SIG-M5 treated with dmso at 0.1 percent for 504 hours (cell line): ENCODE results near the gene CD180.
"Not testable (repeated sequence)": the region's sequence is repeated elsewhere in the genome, so short reads cannot be mapped to it uniquely, and the experiment has no call there.

ENCODE experiments used
- DNase-seq: peaks from one replicate; lab custom pipeline; 2025; ENCODE audit not compliant: unreplicated experiment; lab: John Stamatoyannopoulos, UW

The CD180 gene

GRCh38 chr5:67189931-67190330 is 6.7 kb downstream of the CD180 start:
- no peak for DNase-seq

GRCh38 chr5:67189079-67189354 is 7.6 kb downstream of the CD180 start:
- DNase-seq, result no peak

DNA sequence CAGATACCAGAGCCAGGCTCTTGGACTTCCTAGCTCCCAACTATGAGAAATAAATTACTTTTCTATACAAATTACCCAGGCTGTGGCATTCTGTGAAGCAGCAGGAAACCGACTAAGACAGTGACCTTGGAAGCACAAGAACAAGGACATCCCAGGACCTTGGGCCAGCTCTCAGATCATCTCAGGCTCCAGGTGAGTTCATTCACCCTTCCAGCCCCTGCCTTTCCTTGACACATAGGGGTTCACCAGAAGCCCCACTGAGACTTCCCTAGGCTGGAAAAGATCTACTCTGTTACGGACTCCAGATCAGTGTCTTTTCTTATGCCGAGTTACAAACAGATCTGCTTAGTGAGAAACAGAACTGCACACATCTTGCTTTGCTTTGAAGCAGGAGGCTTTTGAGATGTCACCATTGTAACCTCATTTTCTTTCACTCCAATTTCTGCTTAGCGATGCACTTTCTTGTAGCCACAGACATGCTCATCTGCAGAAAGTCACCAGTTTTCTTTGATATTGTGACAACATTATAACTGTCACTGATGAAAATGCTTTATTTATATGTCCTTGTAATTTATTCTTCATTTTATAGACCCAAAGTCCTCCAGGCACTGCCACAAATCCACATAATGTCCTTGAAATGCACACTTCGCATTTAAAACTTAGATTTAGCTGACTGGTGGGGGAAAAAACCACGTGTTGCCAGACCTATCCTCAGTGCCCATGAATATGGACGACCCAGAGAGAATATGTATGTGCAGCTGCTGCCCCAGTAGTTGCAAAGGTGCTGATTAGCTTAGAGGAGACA is 8.1 kb downstream of the CD180 start:
- DNase-seq, result no peak

- peak; percentile 77 for DNase-seq
Measured at GRCh38 chr5:67187006-67187715, 9.4 kb downstream of the CD180 start.

DNA sequence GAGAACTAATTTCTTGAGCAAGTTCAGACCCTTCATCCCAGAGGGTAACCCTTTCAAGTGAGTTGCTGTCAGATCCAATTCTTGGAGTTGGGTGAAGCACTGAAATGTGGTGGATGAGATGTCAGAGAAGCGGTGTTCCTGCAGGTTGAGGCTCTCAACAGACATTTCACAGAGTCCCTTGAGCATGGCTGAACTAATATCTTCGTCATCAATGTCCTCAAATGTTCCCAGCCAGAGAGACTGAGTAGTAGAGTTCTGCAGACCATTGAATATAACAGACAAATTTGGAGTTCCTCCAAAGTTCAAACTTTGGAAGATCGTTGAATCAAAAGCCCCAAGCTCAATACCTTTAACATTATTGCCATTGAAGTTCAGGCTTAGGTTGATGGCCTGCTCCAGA is 12.7 kb downstream of the CD180 start:
- no peak for DNase-seq

DNA sequence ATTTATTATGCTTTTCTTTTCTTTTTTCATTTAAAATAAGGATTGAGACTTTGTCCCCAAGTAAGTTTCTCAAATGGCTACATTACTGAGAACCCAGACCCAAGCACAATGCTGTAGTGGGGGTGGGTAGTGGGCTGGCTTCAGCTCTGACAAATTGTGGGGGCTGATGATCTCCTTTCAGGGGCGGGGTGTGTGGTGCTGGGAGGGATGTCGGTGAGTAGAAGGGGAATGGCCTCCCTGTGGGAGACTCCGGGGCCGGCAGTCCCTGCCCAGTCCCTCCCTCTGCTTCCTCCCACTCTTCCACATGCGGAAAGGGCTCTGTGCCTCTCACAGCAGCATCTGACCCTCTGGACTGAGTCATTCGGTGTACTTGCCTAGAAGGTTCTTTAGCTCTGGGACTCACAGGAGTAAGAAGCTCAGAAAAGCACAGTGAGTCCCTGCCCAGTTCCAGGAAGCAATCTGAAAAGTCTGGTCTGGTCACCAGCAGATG is 14.3 kb downstream of the CD180 start:
- no peak for DNase-seq

DNA sequence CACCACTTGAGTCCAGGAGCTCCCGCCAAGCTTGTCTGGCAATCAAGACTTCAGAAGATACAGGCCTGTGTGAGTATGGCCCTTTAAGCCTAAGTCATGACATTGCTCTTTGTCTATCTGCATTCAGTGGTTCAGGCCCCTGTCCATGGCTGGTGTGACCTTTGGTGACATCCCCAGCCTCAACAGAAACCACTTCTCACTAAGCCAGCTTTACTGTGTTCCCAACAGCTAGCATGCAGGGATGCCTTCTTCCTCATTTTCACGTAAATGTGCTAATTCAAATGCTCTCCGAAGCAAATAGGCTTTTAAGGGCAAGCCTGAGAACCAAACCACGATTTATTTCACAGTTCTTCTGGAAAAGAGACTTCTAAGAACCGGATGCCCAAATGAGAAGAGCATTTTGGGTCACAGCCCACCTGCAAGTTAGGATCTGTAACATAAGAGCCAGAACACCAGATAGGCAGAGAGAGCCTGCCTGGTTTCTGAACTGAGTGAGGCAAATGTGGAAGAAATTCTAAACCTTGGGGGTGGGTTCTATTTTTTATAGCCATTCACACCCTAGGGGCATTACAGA is 14.9 kb downstream of the CD180 start:
- DNase-seq, result peak; percentile 55

DNA sequence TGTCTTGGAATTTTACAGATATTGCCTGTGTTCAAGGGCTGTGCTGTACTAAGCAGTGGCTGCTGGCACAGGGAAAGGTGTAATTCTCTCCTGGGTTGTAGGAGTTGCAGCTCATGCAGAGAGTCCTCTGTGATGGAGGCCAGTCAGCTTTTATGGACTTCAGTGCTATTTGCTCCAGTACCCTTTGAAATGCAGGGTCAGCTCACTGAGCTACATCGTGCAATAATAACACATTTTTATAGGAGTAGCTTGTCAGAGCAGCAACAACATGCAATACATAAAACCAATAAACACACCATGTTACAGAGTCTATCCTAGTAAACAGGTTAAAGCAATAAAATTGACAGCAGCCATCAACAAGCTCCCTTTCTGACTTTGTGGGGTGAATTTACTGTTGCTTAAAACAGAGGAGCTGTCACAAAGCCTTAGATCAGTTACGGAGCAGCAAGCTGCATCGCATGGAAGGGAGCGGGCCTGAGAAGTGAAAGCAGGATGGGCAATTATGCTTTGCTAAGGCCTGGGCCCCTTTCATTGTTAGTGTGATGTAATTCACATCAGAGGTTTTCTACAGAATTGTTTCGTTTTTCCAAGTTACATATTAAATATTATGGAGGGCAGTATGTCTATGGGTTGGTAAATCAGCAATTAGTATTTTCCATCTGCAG is 16.8 kb downstream of the CD180 start:
- DNase-seq, result no peak

DNA sequence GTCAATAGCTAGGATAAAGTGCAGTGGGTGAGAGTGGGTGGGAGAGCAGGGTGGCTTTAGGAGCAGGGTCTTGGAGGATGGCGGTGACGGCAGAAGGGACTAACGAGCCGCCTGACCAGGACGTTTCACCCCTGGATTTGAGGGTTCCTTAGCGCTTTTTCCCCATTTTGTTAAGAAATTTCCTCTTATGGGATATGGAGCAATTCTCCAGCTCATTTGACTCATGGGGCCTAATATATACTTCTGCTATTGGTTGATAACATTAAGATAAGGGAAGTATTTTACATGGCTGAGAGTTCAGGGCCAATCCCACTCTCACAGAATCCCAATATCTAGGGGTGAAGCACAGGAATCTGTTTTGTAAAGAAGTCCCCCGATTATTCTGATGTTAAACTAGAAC is 17.6 kb downstream of the CD180 start:
- DNase-seq, result no peak

DNA sequence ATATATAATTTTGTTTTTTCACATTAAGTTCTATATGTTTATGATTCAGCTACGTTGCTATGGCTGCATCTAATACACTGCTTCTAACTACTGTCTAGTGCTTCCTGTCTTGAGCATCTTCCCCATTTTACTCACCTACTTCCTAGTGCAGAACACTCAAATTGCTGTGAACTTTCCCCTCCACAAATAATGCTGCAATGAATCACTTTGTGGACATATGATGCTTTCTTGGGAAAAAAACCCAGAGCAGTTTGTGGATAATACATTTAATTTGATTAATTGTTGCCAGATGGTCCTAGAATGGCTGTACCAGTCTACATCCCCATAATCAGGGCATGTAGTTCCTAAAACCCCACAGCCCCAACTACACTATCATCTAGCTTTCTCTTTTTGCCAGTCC is 18.5 kb downstream of the CD180 start:
- DNase-seq, result no peak

DNA sequence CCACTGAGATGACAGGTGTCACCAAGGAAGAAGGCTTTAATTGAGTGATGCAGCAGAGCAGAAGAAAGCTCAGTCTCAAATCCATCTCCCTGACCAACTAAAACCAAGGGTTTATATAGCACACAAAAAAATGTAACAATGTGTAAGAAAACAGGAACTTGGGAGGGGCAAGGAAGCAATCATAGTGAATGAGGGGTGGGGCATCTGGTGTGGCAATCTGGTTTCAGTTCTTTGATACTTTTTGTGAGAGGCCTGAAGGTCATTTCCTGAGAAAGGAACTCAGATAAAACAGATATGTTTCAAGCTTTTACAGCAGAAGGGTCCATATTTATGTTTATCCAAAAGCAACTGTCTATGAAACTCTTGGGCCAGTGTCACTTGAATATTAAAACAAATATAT is 19.7 kb downstream of the CD180 start:
- DNase-seq, result no peak

DNA sequence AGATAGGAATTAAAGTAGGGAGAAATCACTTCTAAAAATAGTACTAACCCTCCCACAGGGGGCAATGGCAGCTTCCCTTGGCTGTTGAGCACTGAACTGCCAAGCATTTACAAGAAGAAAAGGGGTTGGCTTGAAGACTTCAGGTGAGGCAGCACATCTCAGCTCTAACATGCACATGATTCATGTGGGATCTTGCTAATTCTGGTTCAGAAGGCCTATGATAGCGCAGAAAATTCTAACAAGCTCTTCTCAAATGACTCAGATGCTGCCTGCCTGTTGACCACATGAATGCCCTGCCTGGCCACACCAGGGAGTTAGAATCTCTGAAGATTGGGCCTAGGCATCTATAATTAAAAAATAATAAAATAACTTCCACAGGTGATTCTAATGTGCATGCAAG is 22.6 kb downstream of the CD180 start:
- no peak for DNase-seq

DNA sequence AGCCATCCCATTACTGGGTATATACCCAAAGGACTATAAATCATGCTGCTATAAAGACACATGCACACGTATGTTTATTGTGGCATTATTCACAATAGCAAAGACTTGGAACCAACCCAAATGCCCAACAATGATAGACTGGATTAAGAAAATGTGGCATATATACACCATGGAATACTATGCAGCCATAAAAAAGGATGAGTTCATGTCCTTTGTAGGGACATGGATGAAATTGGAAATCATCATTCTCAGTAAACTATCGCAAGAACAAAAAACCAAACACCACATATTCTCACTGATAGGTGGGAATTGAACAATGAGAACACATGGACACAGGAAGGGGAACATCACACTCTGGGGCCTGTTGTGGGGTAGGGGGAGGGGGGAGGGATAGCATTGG is 23.2 kb downstream of the CD180 start:
- DNase-seq, result not testable (repeated sequence)

GRCh38 chr5:67170767-67171166 is 25.8 kb downstream of the CD180 start:
- peak; percentile 19 for DNase-seq

- DNase-seq, result no peak
Measured at GRCh38 chr5:67168069-67168468, 28.5 kb downstream of the CD180 start.

DNA sequence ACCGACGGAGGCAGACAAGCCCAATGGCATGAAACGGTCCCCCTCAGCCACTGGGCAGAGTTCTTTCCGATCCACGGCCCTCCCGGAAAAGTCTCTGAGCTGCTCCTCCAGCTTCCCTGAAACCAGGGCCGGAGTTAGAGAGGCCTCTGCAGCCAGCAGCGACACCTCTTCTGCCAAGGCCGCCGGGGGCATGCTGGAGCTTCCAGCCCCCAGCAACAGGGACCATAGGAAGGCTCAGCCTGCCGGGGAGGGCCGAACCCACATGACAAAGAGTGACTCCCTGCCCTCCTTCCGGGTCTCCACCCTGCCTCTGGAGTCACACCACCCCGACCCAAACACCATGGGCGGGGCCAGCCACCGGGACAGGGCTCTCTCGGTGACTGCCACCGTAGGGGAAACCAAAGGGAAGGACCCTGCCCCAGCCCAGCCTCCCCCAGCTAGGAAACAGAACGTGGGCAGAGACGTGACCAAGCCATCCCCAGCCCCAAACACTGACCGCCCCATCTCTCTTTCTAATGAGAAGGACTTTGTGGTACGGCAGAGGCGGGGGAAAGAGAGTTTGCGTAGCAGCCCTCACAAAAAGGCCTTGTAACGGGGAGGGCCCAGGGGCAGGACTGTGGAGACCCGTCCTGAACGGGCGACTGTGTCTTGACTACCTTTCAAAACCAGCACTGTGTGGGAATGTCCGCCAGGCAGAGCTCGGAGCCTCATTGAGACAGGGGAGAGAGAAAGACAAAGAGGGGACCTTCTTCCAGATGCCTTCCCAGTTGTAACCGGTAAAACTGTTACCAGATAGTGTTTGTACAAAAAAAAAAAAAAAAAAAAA is 29.9 kb downstream of the CD180 start:
- DNase-seq, result no peak

GRCh38 chr5:67165526-67166459 is 30.8 kb downstream of the CD180 start:
- DNase-seq, result no peak

DNA sequence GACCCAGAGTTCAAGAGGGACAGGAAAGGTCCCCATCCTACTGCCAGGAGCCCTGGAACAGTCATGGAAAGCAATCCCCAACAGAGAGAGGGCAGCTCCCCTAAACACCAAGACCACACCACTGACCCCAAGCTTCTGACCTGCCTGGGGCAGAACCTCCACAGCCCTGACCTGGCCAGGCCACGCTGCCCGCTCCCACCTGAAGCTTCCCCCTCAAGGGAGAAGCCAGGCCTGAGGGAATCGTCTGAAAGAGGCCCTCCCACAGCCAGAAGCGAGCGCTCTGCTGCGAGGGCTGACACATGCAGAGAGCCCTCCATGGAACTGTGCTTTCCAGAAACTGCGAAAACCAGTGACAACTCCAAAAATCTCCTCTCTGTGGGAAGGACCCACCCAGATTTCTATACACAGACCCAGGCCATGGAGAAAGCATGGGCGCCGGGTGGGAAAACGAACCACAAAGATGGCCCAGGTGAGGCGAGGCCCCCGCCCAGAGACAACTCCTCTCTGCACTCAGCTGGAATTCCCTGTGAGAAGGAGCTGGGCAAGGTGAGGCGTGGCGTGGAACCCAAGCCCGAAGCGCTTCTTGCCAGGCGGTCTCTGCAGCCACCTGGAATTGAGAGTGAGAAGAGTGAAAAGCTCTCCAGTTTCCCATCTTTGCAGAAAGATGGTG is 31.6 kb downstream of the CD180 start:
- no peak for DNase-seq

GRCh38 chr5:67163863-67164595 is 32.6 kb downstream of the CD180 start:
- no peak for DNase-seq
